HTR-8/SVneo (cell line): ENCODE data around the gene RGS9.
"Not testable (repeated sequence)": the region's sequence is repeated elsewhere in the genome, so short reads cannot be mapped to it uniquely, and the experiment has no call there.

ENCODE experiments used
- DNase-seq: peaks from one replicate; pipeline ENCODE4 v3.0.0; 2011; ENCODE audit warnings: low spot score, mixed read lengths; ENCODE audit not compliant: insufficient read length
- FAIRE-seq: peaks from 2 replicates; lab custom pipeline; 2011; peaks lifted over from hg19 to GRCh38; lab: Jason Lieb, UNC

Gene RGS9

GRCh38 chr17:65201331-65201730, 64.2 kb downstream of the RGS9 start:
- FAIRE-seq: no peak

GRCh38 chr17:65202844-65203571, 65.8 kb downstream of the RGS9 start:
- DNase-seq (no peak), FAIRE-seq (peak; percentile 9)

More at GRCh38 chr17:65201331-65201730, 64.2 kb downstream of the RGS9 start:
- no peak for DNase-seq

DNA sequence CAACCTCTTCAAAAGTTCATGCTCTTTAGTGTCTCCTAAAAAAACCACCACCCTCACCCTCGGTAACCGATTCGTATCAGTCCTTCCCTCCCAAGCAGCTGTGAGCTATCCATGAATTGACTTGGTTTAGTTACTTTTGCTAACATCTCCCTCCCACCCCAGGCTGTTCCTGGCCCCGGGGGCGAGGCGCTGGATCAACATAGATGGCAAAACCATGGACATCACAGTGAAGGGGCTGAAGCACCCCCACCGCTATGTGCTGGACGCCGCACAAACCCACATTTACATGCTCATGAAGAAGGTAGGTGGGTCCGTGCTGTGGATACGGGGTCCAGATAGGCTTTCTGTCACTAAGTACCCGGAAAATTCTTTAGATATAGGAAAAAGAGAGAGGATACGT, 66.8 kb downstream of the RGS9 start:
- FAIRE-seq: peak; percentile 4
- no peak for DNase-seq

DNA sequence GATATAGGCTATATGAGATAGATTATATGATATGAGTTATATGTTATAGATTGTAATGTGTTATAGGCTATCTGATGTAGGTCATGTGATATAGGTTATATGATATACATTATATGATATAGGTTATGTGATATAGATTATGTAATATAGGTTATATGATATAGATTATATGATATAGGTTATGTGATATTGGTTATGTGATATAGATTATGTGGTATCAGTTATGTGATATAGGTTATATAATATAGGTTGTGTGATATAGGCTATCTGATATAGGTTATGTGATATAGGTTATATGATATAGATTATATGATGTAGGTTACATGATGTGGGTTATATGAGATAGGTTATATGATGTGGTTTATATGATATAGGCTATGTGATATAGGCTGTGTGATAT, 68.5 kb downstream of the RGS9 start:
- FAIRE-seq (no peak), DNase-seq (no peak)

DNA sequence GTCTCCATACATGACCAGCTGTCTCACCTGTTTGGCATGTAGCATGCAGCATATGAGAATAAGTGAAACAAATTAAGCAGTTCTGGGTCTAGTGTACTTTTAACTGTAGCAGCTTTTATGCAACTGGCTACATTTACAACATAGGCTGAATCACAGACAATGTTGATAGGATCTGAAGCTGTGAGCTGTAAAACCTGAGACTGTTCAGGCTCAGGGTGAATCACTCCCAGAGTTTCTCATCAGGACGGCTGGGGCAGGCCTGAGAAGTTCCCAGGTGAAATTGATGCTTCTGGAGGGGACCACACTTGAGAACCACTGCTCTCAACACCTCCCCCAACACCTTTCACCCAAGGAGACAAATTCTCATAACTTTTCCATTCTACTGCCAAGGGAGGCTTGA, 70.3 kb downstream of the RGS9 start:
- FAIRE-seq: peak; percentile 62
- not testable (repeated sequence) for DNase-seq

DNA sequence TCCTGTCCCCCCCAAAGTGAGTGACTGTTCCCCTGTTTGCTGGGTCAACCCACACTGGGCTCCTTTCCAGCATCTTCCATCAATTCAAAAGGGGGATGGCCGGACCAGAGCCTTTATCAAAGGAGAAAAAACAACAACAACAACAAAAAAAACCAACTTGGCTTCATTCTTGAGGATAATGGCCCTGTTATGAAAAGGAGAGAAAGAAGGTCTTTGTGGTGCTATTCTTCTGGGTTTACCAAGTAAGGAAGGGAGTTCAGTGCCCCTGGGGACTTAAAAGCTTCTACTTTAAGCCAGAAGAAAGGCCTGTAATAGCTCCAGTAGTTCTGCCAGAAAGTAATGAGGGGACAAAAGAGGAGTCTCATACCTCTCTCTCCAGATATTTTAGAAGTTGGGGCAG, 71.5 kb downstream of the RGS9 start:
- FAIRE-seq: no peak

GRCh38 chr17:65218261-65218660, 81.1 kb downstream of the RGS9 start:
- DNase-seq: no peak
- FAIRE-seq: peak; percentile 51

More for the DNA sequence above, 71.5 kb downstream of the RGS9 start:
- no peak for DNase-seq

DNA sequence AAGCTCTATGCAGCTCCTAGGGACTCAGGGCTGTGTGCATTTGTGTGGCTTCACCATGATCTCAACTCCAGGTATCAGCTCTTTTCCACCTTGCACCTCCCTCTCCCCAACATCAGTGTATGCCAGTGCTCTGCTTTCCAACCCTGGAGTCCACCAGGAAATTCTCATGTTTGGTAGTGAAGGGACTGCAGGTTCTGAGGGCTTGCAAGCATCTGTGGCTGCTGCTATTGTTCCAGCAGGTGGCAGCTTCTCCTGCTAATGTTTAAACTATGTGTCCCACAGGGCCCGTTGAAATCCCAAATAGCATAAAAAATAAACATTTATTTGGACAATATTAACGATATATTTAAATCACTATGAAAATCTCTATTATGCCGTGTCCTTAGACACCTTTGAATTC, 82.0 kb downstream of the RGS9 start:
- DNase-seq: no peak
- FAIRE-seq: peak; percentile 4

DNA sequence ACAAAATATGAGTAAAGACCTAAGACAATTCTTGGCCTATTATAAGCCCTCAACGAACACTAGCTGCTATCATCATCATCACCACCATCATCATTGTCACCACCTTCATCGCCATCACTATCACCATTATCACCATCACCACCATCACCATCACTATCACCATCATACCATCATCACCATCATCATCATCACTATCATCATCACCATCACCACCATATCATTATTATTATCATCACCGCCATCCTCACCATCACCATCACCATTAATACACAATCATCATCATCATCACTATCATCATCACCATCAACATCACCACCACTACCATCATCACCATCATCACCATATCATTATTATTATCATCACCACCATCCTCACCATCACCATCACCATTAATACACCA, 82.5 kb downstream of the RGS9 start:
- DNase-seq: no peak
- peak; percentile 99 for FAIRE-seq

GRCh38 chr17:65220732-65221131, 83.6 kb downstream of the RGS9 start:
- FAIRE-seq (peak; percentile 97), DNase-seq (peak; percentile 62)

DNA sequence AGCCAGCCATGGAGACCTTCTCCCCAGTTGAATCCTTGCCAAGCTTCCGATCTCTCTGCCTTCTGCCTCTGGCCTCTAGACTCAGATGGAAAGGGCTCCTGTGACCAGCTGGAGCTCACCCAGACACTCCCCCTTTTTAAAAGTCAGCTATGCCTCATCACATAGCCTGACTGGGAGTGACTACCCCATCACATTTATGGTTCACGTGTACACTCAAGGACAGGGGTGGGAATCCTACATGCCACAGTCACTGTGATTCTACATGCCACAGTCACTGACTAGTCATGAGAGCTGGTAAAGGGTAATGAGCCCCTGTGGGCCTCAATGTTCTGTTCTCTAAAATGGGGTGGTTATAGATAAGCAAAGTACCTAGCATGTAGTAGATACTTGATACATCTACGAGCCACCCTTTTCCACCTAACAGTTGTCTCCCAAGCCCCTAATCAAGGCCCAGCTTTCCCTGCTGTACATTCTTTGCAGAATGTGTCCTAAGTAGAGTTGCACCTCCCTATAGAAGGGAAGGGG, 85.1 kb downstream of the RGS9 start:
- FAIRE-seq: peak; percentile 83
- no peak for DNase-seq

GRCh38 chr17:65225061-65225460, 87.9 kb downstream of the RGS9 start:
- no peak for DNase-seq
- FAIRE-seq: no peak

DNA sequence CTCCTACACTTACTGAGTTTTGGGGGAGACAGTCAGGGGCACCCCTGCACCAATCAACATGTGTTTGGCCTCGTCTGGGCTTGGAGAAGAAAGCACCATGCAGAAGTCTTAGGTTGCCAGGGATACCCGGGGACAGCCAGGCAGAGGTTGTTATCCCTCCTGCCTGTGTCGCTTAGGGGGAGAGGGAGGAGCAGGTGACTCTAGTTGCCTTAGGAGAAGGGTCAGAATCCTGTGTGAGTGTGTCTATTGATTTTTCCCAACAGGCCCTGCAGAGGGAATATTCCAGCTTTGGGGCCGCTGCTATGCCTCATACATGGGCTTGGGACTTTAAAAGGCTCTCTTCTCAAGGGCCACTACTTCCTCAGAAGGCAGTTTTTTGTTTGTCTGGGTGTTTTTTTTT, 89.1 kb downstream of the RGS9 start:
- no peak for DNase-seq
- no peak for FAIRE-seq

- FAIRE-seq (no peak), DNase-seq (no peak)
Observed at GRCh38 chr17:65227637-65228036, 90.5 kb downstream of the RGS9 start.

- FAIRE-seq: peak; percentile 13
- no peak for DNase-seq
Observed at GRCh38 chr17:65228287-65228686, 91.1 kb downstream of the RGS9 start.

- FAIRE-seq (peak; percentile 63), DNase-seq (peak; percentile 46)
Observed at GRCh38 chr17:65228734-65229620, 91.8 kb downstream of the RGS9 start.

- DNase-seq: no peak
- no peak for FAIRE-seq
Observed at GRCh38 chr17:65229621-65229995, 92.4 kb downstream of the RGS9 start.

DNA sequence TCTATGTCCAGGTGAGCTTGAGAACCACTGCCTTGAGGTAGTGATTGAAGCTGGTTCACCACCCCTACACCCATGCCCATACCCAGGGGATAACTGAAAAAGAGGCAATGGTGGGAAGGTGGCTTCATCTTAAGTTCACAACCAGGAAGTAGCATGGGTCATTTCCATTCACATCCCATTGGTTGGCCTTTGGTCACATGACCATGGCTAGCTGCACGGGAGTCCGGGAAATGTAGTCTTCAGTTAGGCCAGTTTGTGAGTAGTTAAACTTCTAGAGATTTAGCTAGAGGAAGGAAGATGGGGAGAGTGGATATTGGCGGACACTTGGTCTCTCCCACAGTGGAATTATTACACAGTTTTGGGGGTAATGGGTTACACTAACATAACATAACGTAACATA, 92.9 kb downstream of the RGS9 start:
- DNase-seq (no peak), FAIRE-seq (peak; percentile 63)

DNA sequence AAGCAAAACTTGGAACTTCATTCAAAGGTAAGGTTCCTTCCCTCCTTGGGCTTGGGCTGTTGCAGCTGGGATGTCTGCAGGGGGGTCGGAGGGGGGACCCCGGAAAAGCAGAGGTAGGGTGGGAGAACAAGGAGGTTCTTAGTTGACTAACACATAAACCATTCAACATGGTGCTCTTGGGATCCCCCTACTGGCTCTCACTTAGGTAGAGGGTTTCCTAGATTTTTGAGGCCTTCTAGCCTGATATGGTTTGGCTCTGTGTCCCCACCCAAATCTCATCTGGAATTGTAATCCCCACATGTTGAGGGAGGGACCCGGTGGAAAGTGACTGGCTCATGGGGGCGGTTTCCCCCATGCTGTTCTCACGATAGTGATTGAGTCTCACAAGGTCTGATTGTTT, 93.9 kb downstream of the RGS9 start:
- FAIRE-seq (no peak), DNase-seq (no peak)

- FAIRE-seq (peak; percentile 67), DNase-seq (peak; percentile 93)
Observed at GRCh38 chr17:65231662-65232335, 94.6 kb downstream of the RGS9 start.

DNA sequence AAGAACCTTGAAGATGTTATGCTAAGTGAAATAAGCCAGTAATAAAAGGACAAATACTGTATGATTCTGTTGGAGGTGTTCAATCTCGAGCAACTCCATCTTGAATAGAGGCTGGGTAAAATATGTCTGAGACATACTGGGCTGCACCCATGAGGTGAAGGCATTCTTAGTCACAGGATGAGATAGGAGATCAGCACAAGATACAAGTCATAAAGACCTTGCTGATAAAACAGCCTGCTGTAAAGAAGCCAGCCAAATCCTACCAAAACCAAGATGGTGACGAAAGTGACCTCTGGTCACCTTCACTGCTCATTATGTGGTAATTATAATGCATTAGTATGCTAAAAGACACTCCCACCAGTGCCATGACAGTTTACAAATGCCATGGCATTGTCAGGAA, 98.1 kb downstream of the RGS9 start:
- FAIRE-seq (no peak), DNase-seq (no peak)
